NCI-H2196 (cell line): ENCODE measurements around the gene GPANK1.

Source experiments
- DNase-seq: peaks from one replicate; lab custom pipeline; 2025; ENCODE audit not compliant: unreplicated experiment; lab: John Stamatoyannopoulos, UW

The GPANK1 gene

DNA sequence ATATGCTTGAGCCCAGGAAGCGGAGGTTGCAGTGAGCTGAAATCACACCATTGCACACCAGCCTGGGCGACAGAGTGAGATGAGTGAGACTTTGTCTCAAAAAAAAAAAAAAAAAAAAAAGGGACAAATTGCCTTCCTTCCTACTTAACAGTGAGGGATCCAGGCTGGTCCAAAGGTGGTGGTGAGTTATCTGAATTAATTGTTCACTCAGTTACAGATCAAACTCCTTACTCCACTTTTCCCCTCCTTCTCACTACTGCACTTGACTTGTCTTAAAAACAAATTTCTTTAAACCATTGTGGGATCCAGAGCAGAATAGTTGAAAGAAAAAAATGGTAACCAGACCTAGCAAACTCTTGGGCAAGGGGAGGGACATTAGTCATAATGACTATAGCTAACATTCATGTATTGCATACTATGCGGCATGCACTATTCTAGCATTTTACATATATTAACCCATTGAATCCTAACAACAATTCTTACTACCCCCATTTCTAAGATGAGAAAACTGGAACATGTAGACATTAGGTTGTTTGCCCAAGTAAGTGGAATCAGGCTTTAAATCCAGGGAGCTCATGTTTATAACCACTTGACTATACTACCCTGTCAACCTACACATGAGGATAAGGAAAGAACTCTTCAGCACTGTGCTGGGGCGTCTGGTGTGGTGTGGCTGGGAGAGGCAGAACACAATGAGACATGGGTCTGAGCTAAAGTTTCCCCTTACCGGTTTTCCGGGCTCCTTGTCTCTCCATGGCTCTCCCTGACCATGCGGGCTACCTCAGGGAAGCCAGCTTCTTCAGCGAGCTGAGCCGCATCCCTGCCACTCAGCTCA is 1.5 kb downstream of the GPANK1 start:
- DNase-seq: no peak

DNA sequence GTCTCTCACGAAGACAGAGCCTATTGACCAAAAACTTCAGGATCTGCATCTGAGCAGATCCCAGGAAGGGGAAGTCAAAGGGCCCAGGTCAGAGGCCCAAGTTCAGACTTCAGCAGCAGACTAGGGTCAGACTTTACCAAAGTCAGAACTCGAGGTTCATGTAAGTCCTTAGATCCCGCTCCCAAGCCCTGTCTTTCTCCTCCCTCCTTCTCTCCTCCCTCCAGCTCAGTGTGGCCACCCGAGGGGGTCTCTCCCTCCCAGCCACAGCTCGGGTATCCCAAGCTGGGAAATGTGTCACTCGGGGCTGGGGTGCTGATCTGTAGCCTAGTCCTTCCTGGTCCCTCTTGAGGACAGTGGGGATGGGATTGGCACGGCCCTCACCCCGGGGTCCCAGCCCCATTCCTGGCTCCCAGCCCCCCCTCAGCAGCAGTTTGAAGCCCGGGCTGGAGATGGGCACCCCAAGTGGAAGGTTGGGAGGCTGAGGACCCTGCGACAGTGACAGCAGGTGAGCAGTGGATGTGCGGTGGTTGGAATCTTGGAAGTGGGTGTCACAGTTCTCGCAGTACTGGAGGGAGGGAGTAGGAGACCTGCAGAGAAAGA is 2.6 kb downstream of the GPANK1 start:
- DNase-seq: no peak

DNA sequence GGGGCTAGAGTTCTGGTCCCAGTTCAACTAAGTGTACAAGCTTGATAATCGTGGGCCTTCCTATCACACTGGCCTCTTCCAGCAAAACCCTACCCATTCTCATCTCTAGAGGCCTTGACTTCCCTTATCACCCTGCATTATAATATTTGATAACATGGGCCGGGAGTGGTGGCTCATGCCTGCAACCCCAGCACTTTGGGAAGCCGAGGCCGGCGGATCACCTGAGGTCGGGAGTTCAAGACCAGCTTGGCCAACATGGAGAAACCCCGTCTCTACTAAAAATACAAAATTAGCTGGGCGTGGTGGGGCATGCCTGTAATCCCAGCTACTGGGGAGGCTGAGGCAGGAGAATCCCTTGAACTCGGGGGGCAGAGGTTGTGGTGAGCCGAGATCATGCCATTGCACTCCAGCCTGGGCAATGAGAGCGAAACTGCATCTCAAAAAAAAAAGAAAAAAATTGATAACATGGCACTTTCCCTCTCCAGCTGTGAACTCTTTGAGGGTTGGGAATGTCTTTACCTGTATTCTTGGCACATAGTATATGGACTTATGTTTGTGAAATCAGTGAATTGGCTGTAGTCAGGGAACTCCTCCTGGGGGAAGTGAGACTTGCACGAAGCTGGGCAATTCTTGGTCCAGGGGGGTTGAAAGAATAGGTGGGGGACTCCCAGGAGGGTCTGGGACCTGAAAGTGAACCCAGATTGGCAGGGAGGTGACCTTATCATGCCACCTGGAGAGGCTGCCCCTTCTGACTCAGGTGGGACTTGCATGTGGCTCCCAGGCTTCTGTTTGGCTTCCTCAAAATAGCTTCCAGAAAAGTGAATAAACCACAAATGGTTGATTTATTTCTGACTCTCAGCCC is 3.3 kb downstream of the GPANK1 start:
- DNase-seq: no peak

DNA sequence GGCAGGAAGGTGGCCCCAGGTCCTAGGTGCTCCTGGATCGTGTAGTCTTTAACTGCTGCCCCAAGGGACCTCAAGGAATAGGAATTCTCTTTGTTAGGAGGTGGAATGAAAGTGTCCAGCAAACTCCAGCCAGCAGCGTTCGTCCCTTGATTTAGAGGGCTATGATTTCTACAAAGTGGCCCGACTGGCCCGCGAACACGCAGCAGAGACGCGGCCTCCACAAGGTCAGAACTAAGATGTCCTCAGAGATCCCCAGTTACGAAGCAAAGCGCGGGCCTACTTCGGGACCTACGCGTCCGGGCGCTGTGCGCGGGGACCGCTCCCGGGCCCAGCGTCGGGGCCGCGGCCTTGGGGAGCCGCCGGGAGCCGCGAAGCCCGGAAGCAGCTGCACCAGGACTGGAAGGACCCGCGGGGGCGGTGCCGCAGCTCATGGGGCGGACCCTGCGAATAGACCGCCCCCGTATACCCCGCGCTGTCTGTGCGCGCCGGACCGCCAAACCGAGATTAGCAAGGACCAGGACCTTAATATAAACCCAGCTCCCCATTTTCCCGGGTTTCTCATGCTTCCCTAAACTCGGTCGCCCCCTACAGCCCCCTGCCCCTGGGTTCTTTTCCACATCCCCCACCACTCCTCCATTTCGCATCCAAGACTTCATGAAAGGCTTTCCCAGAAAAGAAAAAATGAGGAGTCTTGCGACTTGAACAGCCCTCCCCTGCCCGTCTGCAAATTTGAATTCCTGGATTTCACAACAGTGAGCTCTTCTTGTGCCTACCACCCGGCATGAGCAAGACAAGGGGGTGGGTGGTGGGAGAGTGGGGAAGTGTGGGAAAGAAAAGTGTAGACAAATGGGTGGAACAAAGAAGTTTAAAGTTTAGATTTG is 4.2 kb downstream of the GPANK1 start, which contains the start of gene C6orf47:
TSS of gene C6orf47 (minus strand) at position 398 of the 881 bp plus-strand sequence. CDS start 831 bp downstream, outside the sequence.
- peak; percentile 81 for DNase-seq

DNA sequence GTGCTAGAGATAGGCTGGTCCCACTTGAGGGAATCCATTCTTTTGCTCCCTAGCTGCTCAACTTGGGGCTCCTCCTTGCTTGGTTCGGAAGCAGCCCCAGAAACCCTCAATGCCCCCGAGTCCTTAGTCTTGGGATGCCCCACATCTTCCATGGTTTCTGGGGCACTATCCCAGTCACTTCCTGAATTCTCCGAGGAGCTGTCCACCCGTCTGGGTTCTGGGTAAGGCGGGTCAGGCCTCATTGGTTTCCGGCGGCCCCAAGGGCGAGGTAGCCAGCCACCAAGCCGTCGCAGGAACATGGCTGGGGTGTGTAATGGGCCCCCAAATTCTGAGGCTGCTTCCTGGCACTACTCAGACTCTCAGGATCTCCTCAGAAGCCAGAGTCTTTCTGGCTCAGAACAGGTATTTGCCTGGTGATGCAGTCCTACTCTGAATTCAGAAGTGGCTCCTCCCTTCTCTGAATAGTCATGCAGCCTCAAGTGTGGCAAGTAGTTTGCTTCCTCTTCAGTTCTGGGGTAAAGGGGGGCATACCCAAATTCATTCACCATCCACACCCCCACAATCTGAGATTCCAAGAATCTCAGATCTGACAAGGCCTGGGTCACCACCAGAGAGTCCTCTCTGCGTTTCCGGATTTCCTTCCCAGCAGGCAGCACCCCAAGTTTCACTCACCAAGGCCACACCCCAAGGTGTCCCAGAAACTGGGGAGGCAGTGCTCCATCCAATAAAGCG is 5.0 kb downstream of the GPANK1 start:
- DNase-seq: no peak

DNA sequence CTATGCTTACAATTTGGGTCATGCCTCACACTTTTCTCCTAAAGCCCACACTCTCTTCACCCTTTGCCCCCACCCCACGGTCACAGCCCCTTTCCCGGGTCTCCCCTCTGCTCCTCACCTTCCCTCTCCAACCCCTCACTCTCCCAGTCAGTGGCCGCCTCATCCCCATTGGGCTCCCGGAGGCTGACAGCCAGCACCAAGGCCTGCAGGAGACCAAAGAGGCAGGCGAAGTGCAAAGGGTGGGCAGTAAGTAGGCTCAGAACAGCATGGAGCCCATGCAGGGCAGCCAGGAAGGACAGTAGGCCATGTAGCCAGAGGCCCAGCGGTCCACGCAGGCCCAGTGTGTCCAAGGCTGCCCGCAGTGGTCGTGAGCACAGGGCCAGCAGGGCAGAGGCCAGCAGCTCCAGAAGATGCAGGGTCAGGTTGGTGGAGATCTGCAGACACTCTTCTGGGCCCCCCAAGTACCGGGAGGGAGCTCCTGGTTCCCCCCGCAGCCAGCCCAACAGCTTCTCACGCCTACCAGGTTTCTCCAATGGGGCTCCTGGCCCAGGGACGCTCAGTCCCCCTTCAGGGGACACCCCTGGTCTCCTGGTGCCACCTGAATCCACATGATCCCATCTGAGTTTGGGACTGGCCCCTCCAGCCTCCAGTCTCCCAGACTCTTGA is 5.7 kb downstream of the GPANK1 start:
- DNase-seq: no peak

DNA sequence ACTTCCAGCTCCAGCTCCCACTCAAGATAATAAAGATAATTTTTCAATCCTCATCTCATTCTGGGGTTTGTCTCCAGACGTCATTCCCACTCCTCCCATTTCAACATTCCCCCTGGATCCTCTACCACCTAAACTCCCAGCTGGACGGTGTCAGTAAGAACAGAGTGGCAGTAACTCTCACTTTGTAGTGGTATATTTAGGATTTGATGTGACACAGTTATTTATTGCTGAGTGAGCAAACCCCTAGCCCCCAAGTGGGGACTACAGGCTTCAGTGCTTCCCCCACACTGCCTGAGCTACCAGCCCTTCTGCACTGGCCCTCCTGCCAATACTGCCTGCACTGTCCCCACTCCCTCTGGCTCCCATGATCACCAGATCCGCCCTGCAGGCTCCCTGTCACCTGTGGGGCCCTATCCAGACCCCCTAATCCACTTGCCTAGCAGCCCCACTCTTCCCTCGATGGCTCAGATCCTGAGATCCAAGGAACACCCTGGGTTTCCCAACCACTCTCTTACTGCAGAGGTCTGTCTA is 6.6 kb downstream of the GPANK1 start:
- no peak for DNase-seq

DNA sequence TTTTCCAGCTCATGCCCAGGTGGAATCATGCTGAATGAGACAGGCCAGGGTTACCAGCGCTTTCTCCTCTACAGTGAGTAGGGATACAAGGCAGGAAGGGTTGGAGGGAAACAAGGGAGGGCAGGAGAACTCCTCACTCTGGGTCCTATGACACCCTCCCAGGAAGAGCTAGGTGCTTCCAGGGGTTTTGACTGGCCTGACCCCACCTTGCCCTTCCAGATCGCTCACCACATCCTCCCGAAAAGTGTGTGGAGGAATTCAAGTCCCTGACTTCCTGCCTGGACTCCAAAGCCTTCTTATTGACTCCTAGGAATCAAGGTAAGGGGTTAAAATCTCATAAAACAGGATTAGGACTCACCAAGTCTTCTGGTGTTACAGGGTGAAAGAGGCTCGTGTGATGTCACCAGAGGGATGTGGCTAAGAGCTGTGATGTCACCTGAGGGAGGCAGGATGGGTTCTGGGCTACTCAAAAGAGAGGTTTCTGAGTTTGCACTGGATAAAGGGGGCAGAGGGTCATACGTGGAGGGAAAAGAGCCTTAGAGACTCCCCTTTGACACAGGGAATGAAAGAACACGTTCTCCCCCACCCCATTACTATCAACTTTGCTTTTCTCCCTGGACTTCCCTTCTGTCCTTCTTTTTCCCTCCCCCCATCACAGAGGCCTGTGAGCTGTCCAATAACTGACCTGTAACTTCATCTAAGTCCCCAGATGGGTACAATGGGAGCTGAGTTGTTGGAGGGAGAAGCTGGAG is 7.2 kb downstream of the GPANK1 start:
- DNase-seq: no peak

DNA sequence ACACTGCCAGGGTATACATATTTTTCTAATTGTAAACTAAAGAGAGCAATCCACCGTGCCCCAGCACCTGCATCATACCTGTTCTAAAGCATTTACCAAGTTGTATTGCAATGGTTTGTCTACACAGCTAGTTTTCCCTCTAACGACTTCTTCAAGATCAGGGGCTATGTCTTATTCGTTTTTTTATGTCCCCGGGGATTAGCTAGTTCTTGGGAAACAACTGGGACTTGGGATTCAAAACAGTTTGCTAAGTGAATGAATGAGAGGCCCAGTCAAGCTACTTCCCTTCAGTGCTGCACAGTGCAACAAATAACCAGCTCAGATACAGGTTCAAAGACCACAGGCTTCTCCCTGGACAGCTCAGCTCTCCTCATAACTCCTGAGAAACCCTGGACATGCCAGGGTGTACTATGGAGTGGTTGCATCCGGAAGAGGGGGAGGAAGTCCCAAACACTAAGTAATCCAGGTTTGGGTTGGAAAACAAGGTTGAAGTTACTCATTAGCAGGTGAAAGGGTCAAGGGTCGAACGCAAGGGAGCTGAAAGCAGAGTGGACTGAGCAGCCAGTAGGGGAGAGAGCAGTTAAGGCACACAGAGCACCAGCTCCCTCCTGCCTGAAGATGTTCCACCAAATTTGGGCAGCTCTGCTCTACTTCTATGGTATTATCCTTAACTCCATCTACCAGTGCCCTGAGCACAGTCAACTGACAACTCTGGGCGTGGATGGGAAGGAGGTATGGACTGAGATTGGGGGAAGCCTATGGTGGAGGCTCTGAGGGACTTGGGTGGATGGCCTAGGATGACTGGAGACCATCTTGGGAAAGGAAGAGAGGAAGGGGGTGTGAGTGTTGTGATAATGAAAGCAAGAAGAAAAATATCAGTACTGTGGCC is 9.2 kb downstream of the GPANK1 start, which contains the start of gene APOM:
TSS of gene APOM (plus strand) at position 546 of the 889 bp plus-strand sequence. CDS start at position 619, 73 bp downstream.
- no peak for DNase-seq

DNA sequence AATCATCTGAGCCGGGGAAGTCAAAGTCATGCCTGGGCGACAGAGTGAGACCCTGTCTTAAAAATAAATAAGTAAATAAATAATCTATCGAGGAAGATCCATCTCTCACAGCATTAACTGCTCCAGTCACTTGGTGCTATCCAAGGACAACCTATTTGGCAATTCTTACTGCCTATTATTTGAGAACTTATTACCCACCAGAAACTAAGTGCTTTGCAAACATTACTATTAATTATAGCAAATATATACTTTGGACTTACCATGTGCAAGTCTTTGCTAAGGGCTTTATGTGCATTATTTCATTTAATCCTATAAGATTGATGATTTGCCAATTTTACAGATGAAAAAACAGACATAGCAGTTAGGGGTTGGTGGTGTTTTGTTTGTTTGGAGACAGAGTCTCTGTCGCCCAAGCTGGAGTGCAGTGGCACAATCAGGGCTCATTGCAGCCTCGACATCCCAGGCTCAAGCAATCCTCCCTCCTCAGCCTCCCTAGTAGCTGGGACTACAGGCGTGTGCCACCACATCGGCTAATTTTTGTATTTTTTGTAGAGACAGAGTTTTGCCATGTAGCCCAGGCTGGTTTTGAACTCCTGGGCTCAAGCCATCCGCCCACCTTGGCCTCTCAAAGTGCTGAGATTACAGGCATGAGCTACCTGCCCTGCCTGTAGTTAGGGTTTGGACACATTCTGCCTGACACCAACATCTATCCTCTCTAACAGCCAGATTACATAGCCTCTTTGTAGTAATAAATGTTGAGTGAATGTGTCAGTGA is 10.0 kb downstream of the GPANK1 start:
- DNase-seq: no peak

DNA sequence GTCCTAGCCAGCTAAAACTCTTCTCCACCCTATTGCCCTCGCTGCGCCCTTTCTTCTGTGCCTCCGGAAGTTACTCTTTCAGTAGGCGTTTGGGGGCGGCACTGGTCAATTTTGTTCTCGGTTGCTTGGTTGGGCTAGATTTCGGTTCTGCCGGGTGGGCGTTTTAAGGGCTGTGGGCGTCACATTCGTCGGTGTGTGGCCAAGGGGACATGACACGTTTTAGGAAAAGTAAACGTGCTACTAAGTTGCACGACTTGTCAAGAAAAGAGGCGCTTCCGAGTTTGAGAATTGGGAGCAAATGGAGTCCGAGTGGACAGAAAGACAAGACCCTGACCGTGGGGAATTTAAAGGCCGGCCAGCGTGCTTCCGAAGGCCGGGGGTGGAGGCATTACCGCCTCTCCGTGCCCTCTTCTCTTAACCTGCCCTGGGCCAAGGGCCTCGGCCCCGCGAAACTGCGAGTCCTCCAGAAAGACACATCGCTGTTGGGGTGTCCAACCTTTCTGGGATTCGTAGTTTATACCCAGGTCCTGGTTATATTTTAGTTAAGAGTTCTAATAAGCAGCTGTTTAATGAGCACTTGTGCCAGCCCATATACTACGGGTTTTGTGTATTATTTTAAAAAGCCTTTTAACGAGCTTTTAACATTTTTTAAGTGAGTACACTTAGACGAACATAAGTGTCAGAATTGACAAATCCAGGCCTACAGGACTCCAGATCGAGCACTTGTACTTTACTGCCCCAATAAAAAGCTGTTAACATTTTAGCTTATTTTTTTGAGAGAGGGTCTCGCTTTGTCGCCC is 11.7 kb downstream of the GPANK1 start:
- DNase-seq: peak; percentile 94

DNA sequence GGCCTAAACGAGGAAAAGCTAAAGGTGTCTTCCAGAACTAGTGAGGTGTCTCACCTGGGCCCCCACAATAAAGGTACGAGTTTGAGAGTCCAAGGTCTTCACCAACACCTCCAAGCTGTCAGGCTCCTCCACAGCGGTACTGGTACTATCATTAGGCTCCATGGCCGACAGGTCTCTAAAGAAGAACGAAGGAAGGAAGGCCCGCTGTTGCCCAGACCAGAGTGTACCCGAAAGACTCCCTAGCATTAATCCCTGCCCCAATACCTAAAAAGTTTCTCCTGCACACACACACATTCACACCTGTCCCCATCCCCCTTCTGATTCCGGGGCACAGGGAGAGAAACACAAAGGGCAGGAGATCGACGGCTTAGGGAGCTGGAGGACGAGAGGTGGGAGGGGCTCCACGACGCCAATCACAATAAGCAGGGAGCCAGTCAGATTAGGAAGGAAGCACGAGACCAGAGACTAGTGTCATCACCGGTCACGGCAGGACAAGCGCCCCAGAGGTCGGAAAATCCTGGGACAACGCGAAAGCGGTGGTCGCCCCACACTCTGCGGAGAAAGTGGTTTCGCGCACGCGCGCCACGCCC is 13.1 kb downstream of the GPANK1 start:
- DNase-seq: peak; percentile 80

DNA sequence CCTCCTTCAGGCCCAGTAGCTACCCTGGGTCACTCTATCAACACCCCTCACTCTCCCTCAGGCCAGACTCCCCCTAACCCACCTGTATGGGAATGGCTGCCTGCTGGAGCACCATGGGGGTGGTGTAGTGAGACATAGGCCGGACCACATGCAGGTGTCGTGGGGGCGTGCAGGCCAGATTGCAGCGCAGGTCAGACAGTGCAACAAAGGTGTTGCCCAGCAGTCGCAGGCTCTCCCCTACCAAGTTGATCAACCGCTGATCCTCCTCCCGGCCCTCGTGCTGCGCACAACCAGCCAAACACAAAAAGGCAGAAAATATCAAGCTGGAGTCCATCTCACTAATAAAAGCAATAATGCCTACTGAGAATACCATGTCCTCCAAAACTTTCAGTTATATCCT is 19.5 kb downstream of the GPANK1 start:
- no peak for DNase-seq

DNA sequence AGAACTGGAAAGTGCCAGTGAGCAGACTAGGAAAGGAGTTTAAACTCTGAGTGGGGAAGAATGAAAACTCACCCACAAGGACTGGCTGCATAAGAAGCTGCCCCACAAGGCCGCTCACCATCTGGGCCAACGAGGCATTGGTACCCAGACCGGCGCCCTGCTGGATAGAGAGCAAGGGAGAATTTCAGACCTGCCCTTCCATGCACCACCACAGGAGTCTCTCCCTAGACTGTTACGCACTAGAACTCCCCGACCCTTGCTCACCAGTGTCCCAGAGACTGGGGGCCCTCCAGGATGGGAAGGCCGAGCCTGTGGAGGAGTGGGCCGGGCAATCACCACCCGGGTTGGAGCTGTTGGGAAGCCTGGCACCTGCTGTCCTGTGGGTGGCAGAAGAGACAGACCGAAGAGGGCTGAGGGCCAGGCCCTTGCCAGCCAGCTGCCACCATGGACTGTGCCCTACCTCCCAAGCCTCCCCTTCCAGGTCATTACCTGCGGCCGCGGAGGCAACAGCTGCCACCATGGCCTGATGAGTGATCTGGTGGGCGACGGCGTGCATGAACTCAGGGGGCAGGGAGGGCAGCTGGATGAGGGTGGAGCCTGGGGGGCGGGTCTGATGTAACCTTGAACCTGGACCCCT is 20.9 kb downstream of the GPANK1 start:
- no peak for DNase-seq
